Loucy (cell line): ENCODE results near the gene DUS4L.

ENCODE experiments used
- EZH2phosphoT487 ChIP-seq: fragments of 200-600 bp; IDR thresholded peaks from 2 replicates; pipeline ENCODE4 v1.6.1; 2018; ENCODE audit warnings: antibody characterized with exemption, mild to moderate bottlenecking, moderate library complexity, borderline replicate concordance
- TF ChIP-seq, protein P1 (sequence below): fragments of 200-600 bp; sonication (generic); conservative IDR thresholded peaks from 2 replicates; pipeline ENCODE4 v1.5.1; 2014; ENCODE audit warnings: mild to moderate bottlenecking, antibody characterized with exemption, low read length

DNA sequence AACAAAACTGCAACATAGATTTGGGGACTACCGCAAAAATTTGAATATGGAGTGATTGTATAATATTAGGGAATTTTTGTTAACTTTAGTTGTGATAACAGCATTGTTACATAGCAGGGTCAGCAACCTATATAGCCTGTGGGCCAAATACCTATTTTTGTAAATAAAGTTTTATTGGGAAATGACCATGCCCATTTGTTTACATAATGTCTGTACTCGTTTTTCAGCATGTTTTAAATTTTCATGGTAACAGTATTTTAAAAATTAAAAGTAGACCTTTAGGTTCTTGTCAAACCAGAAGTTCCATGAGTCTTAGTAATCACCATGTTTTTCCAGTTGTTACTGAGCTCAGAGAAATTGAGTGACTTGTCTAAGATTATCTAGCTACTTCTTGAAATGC lies 20.9 kb downstream of the DUS4L start:
- TF ChIP-seq EZH2phosphoT487, result no peak
- TF ChIP-seq, protein P1, sequence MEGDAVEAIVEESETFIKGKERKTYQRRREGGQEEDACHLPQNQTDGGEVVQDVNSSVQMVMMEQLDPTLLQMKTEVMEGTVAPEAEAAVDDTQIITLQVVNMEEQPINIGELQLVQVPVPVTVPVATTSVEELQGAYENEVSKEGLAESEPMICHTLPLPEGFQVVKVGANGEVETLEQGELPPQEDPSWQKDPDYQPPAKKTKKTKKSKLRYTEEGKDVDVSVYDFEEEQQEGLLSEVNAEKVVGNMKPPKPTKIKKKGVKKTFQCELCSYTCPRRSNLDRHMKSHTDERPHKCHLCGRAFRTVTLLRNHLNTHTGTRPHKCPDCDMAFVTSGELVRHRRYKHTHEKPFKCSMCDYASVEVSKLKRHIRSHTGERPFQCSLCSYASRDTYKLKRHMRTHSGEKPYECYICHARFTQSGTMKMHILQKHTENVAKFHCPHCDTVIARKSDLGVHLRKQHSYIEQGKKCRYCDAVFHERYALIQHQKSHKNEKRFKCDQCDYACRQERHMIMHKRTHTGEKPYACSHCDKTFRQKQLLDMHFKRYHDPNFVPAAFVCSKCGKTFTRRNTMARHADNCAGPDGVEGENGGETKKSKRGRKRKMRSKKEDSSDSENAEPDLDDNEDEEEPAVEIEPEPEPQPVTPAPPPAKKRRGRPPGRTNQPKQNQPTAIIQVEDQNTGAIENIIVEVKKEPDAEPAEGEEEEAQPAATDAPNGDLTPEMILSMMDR, result no peak
